Muscle of back (tissue), 13 donors: ENCODE results near the gene PROP1. TPM values are rescaled to one million over a fixed set of nuclear protein-coding genes. Genes with fewer than 3 reads are reported as not detected.
"Not testable (repeated sequence)": the region's sequence is repeated elsewhere in the genome, so short reads cannot be mapped to it uniquely, and the experiment has no call there.

Source experiments
- DNase-seq, 3 donors: peaks; one replicate each; pipeline versions ENCODE4 v3.0.0 to v3.0.0-alpha.2; 2013
- long read RNA-seq, 9 donors: transcript quantifications; one replicate each; lab custom pipeline, GENCODE V29; 2026
- polyA plus RNA-seq, 10 donors: library from polyadenylated mRNA; unstranded; fragments of 120-200 nt; gene quantifications; one replicate each; pipeline ENCODE4 v1.2.1, GENCODE V29; 2013; ENCODE audit not compliant: insufficient read length in 10 of 10

PROP1 gene
- not detected for polyA plus RNA-seq
- long read RNA-seq, donor 1 = 0 reads
- long read RNA-seq, donor 2 = 0 reads
- long read RNA-seq, donor 3 = 0 reads
- long read RNA-seq, donor 4 = 0 reads
- long read RNA-seq, donor 5 = 0 reads
- long read RNA-seq, donor 6 = 0 reads
- long read RNA-seq, donor 7 = 0 reads
- long read RNA-seq, donor 8 = 0 reads
- long read RNA-seq, donor 9 = 0 reads

- no peak for DNase-seq
Measured at GRCh38 chr5:177995691-177996595, at the start of gene PROP1. Gene PROP1 (minus strand): TSS chr5:177996242. CDS start chr5:177995933, 309 bp downstream.

GRCh38 chr5:178019379-178020030 lies 23.5 kb upstream of the PROP1 start:
- DNase-seq = not testable (repeated sequence)

GRCh38 chr5:178012758-178013157 lies 16.7 kb upstream of the PROP1 start:
- DNase-seq = not testable (repeated sequence)

GRCh38 chr5:178011816-178012554 lies 15.9 kb upstream of the PROP1 start:
- DNase-seq = not testable (repeated sequence)

- not testable (repeated sequence) for DNase-seq
Measured at GRCh38 chr5:178007272-178007671, 11.2 kb upstream of the PROP1 start.

GRCh38 chr5:178006536-178007231 lies 10.6 kb upstream of the PROP1 start:
- not testable (repeated sequence) for DNase-seq

- not testable (repeated sequence) for DNase-seq
Measured at GRCh38 chr5:178006181-178006535, 10.1 kb upstream of the PROP1 start.

- DNase-seq = no peak
Measured at GRCh38 chr5:177997846-177998245, 1.8 kb upstream of the PROP1 start.

GRCh38 chr5:177997319-177997670 lies 1.3 kb upstream of the PROP1 start:
- no peak for DNase-seq

- no peak for DNase-seq
Measured at GRCh38 chr5:177996660-177997318, 747 bp upstream of the PROP1 start.

GRCh38 chr5:177994561-177995190 lies 1.4 kb downstream of the PROP1 start:
- DNase-seq = no peak

- DNase-seq = no peak
Measured at GRCh38 chr5:177994063-177994462, 2.0 kb downstream of the PROP1 start.

- DNase-seq = no peak
Measured at GRCh38 chr5:177992466-177992865, 3.6 kb downstream of the PROP1 start.

- no peak for DNase-seq
Measured at GRCh38 chr5:177988989-177989625, 6.9 kb downstream of the PROP1 start.

GRCh38 chr5:177987326-177987725 lies 8.7 kb downstream of the PROP1 start:
- no peak for DNase-seq

- DNase-seq = no peak
Measured at GRCh38 chr5:177985430-177986040, 10.5 kb downstream of the PROP1 start.

GRCh38 chr5:177984584-177985206 lies 11.3 kb downstream of the PROP1 start:
- DNase-seq = no peak

GRCh38 chr5:177983763-177984583 lies 12.1 kb downstream of the PROP1 start:
- no peak for DNase-seq
